Globus pallidus (tissue), 1 donor: Measurements from ENCODE around the gene APOM.

ENCODE experiments used
- DNase-seq: peaks from one replicate; pipeline ENCODE4 v3.0.0-alpha.2; 2015; ENCODE audit warnings: low spot score

Gene APOM

GRCh38 chr6:31680226-31681134 lies 24.8 kb downstream of the APOM start, which contains the start of gene LY6G5C:
Gene LY6G5C, minus strand, starts transcription at chr6:31681067. Its CDS starts 694 bp downstream, at chr6:31680373.
- DNase-seq = peak; percentile 63

- DNase-seq = no peak
Measured at GRCh38 chr6:31681135-31681671, 25.5 kb downstream of the APOM start.

GRCh38 chr6:31683591-31683990 lies 27.9 kb downstream of the APOM start:
- no peak for DNase-seq

GRCh38 chr6:31686483-31686882 lies 30.8 kb downstream of the APOM start:
- DNase-seq = no peak

- no peak for DNase-seq
Measured at GRCh38 chr6:31687321-31687720, 31.6 kb downstream of the APOM start.

GRCh38 chr6:31687860-31688693 lies 32.4 kb downstream of the APOM start:
- no peak for DNase-seq

- DNase-seq = no peak
Measured at GRCh38 chr6:31689249-31690110, 33.8 kb downstream of the APOM start.

GRCh38 chr6:31690231-31691077 lies 34.8 kb downstream of the APOM start:
- peak; percentile 19 for DNase-seq

GRCh38 chr6:31691078-31691463 lies 35.4 kb downstream of the APOM start:
- DNase-seq = no peak

GRCh38 chr6:31691564-31692108 lies 35.9 kb downstream of the APOM start:
- no peak for DNase-seq

GRCh38 chr6:31692353-31692752 lies 36.7 kb downstream of the APOM start:
- no peak for DNase-seq

GRCh38 chr6:31692886-31693285 lies 37.2 kb downstream of the APOM start:
- no peak for DNase-seq

GRCh38 chr6:31693535-31693934 lies 37.8 kb downstream of the APOM start:
- no peak for DNase-seq

GRCh38 chr6:31697555-31697954 lies 41.9 kb downstream of the APOM start:
- DNase-seq = no peak

- DNase-seq = no peak
Measured at GRCh38 chr6:31700740-31701401, 45.2 kb downstream of the APOM start.

GRCh38 chr6:31701666-31702404 lies 46.1 kb downstream of the APOM start:
- no peak for DNase-seq

GRCh38 chr6:31702405-31702818 lies 46.7 kb downstream of the APOM start:
- DNase-seq = no peak

- peak; percentile 98 for DNase-seq
Measured at GRCh38 chr6:31702819-31703716, 47.4 kb downstream of the APOM start, which contains the start of gene ABHD16A. Gene ABHD16A, minus strand, starts transcription at chr6:31703324. Its CDS starts 43 bp downstream, at chr6:31703281.
